Measurements from ENCODE around the gene RASSF5.

- TF ChIP-seq CTCF (IDR thresholded peaks at IDR 0.05) (no peak), POLR2A (IDR thresholded peaks at IDR 0.05) (no peak), POLR2AphosphoS5 (IDR thresholded peaks at IDR 0.05) (no peak)
Measured at GRCh38 chr1:206472454-206472853, 34.9 kb upstream of the RASSF5 start.
